ENCODE results near the gene VN1R5.

Gene VN1R5

GRCh38 chr1:247303216-247303615 lies 47.3 kb downstream of the VN1R5 start:
- no peak for TF ChIP-seq ZNF274 (IDR thresholded peaks at IDR 0.05; ENCODE audit: low read depth, low read length)
- H3K4me3 ChIP-seq (ENCODE audit: low read length) = no peak overlapping the region

- no peak for TF ChIP-seq ZNF274 (IDR thresholded peaks at IDR 0.05; ENCODE audit: low read depth, low read length)
- no peak overlapping the region for H3K4me3 ChIP-seq (ENCODE audit: low read length)
Measured at GRCh38 chr1:247304031-247304430, 48.2 kb downstream of the VN1R5 start.
